HEK293 (cell line): ENCODE data around the gene GPN3.

Experiments
- BCL11B ChIP-seq: fragments of 450-650 bp; formaldehyde crosslinking; IDR thresholded peaks from 2 replicates; pipeline ENCODE4 v1.5.1; 2016; ENCODE audit warnings: low read depth, missing biosample characterization, missing genetic modification characterization
- EGR2 ChIP-seq: fragments of 450-650 bp; formaldehyde crosslinking; IDR thresholded peaks from 2 replicates; pipeline ENCODE4 v1.5.1; 2016; ENCODE audit warnings: low read depth, missing biosample characterization, missing genetic modification characterization
- GLI2 ChIP-seq: fragments of 450-650 bp; formaldehyde crosslinking; IDR thresholded peaks from 2 replicates; pipeline ENCODE4; 2017; ENCODE audit warnings: missing biosample characterization, missing genetic modification characterization, low read depth, borderline replicate concordance
- HOXD13 ChIP-seq: sonication (generic); formaldehyde crosslinking; IDR thresholded peaks from 2 replicates; pipeline ENCODE4 v1.8.0; 2022; ENCODE audit warnings: missing genetic modification reagents, borderline replicate concordance
- KLF10 ChIP-seq: fragments of 450-650 bp; IDR thresholded peaks from 2 replicates; pipeline ENCODE4 v1.5.1; 2018; ENCODE audit warnings: missing biosample characterization, mild to moderate bottlenecking, missing genetic modification characterization
- KLF7 ChIP-seq: fragments of 450-650 bp; formaldehyde crosslinking; IDR thresholded peaks from 2 replicates; pipeline ENCODE4 v1.5.1; 2016; ENCODE audit warnings: missing biosample characterization, missing genetic modification characterization, borderline replicate concordance
- KLF9 ChIP-seq: fragments of 450-650 bp; formaldehyde crosslinking; IDR thresholded peaks from 2 replicates; pipeline ENCODE4 v1.5.1; 2016; ENCODE audit warnings: missing biosample characterization, missing genetic modification characterization, low read depth
- WT1 ChIP-seq: fragments of 450-650 bp; formaldehyde crosslinking; IDR thresholded peaks from 2 replicates; pipeline ENCODE4 v1.5.1; 2016; ENCODE audit warnings: missing biosample characterization, missing genetic modification characterization
- ZBTB17 ChIP-seq: fragments of 450-650 bp; formaldehyde crosslinking; IDR thresholded peaks from 2 replicates; pipeline ENCODE4 v1.5.1; 2016; ENCODE audit warnings: missing biosample characterization, missing genetic modification characterization
- ZBTB21 ChIP-seq: fragments of 450-650 bp; formaldehyde crosslinking; IDR thresholded peaks from 2 replicates; pipeline ENCODE4 v1.5.1; 2017; ENCODE audit warnings: missing biosample characterization, missing genetic modification characterization
- ZEB2 ChIP-seq: fragments of 450-650 bp; formaldehyde crosslinking; IDR thresholded peaks from 2 replicates; pipeline ENCODE4 v1.5.1; 2016; ENCODE audit warnings: missing biosample characterization, missing genetic modification characterization
- ZNF138 ChIP-seq: fragments of 450-650 bp; formaldehyde crosslinking; IDR thresholded peaks from 2 replicates; pipeline ENCODE4 v1.5.1; 2016; ENCODE audit warnings: missing biosample characterization, missing genetic modification characterization, borderline replicate concordance
- ZNF280C ChIP-seq: fragments of 450-650 bp; formaldehyde crosslinking; IDR thresholded peaks from 2 replicates; pipeline ENCODE4 v1.5.1; 2016; ENCODE audit warnings: missing biosample characterization, missing genetic modification characterization
- ZNF391 ChIP-seq: fragments of 450-650 bp; formaldehyde crosslinking; IDR thresholded peaks from 2 replicates; pipeline ENCODE4 v1.5.1; 2016; ENCODE audit warnings: low read depth, missing biosample characterization, missing genetic modification characterization, borderline replicate concordance
- ZNF449 ChIP-seq: fragments of 450-650 bp; formaldehyde crosslinking; IDR thresholded peaks from 2 replicates; pipeline ENCODE4 v1.5.1; 2017; ENCODE audit warnings: missing biosample characterization, mild to moderate bottlenecking, missing genetic modification characterization, moderate library complexity
- ZNF501 ChIP-seq: fragments of 450-650 bp; formaldehyde crosslinking; IDR thresholded peaks from 2 replicates; pipeline ENCODE4 v1.5.1; 2016; ENCODE audit warnings: missing biosample characterization, missing genetic modification characterization
- ZNF518A ChIP-seq: fragments of 450-650 bp; formaldehyde crosslinking; conservative IDR thresholded peaks from 2 replicates; pipeline ENCODE4 v1.5.1; 2016; ENCODE audit warnings: low read depth, missing biosample characterization, missing genetic modification characterization
- ZNF76 ChIP-seq: fragments of 450-650 bp; formaldehyde crosslinking; IDR thresholded peaks from 2 replicates; pipeline ENCODE4; 2016; ENCODE audit warnings: low read depth, missing biosample characterization, missing genetic modification characterization, borderline replicate concordance
- ZNF830 ChIP-seq: fragments of 450-650 bp; IDR thresholded peaks from 2 replicates; pipeline ENCODE4 v1.5.0; 2018; ENCODE audit warnings: missing biosample characterization, missing genetic modification characterization, low read depth, mild to moderate bottlenecking, moderate library complexity
- ZSCAN16 ChIP-seq: fragments of 450-650 bp; formaldehyde crosslinking; IDR thresholded peaks from 2 replicates; pipeline ENCODE4 v1.5.1; 2016; ENCODE audit warnings: missing biosample characterization, missing genetic modification characterization
- TF ChIP-seq, protein P1 (sequence below): IDR thresholded peaks from 2 replicates; pipeline ENCODE4 v1.6.1; 2011; ENCODE audit warnings: mild to moderate bottlenecking, low read depth, low read length, borderline replicate concordance
- TF ChIP-seq, protein P2 (sequence below): fragments of 450-650 bp; formaldehyde crosslinking; IDR thresholded peaks from 2 replicates; pipeline ENCODE4 v1.5.1; 2016; ENCODE audit warnings: missing biosample characterization, missing genetic modification characterization, borderline replicate concordance

The GPN3 gene

GRCh38 chr12:110501752-110502738 is 34.0 kb upstream of the GPN3 start, which contains the start of the genes RAD9B and VPS29 (continued):
- no peak for TF ChIP-seq ZNF280C (tag by site-specific recombination)
- no peak for TF ChIP-seq BCL11B (tag by site-specific recombination)
- peak; percentile 84 for TF ChIP-seq ZEB2 (tag by site-specific recombination)
- peak; percentile 82 for TF ChIP-seq EGR2 (tag by site-specific recombination)
- peak; percentile 73 for TF ChIP-seq ZNF518A (tag by site-specific recombination)
- peak; percentile 89 for TF ChIP-seq ZNF501 (tag by site-specific recombination)
- no peak for TF ChIP-seq ZNF830
- peak; percentile 82; the same call in 1 of the 2 replicates for TF ChIP-seq ZNF449
- no peak; the same call in 1 of the 2 replicates for TF ChIP-seq HOXD13
- TF ChIP-seq, protein P1, sequence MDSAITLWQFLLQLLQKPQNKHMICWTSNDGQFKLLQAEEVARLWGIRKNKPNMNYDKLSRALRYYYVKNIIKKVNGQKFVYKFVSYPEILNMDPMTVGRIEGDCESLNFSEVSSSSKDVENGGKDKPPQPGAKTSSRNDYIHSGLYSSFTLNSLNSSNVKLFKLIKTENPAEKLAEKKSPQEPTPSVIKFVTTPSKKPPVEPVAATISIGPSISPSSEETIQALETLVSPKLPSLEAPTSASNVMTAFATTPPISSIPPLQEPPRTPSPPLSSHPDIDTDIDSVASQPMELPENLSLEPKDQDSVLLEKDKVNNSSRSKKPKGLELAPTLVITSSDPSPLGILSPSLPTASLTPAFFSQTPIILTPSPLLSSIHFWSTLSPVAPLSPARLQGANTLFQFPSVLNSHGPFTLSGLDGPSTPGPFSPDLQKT = no peak
- peak; percentile 69 for TF ChIP-seq KLF7 (tag by site-specific recombination)
- TF ChIP-seq, protein P2, sequence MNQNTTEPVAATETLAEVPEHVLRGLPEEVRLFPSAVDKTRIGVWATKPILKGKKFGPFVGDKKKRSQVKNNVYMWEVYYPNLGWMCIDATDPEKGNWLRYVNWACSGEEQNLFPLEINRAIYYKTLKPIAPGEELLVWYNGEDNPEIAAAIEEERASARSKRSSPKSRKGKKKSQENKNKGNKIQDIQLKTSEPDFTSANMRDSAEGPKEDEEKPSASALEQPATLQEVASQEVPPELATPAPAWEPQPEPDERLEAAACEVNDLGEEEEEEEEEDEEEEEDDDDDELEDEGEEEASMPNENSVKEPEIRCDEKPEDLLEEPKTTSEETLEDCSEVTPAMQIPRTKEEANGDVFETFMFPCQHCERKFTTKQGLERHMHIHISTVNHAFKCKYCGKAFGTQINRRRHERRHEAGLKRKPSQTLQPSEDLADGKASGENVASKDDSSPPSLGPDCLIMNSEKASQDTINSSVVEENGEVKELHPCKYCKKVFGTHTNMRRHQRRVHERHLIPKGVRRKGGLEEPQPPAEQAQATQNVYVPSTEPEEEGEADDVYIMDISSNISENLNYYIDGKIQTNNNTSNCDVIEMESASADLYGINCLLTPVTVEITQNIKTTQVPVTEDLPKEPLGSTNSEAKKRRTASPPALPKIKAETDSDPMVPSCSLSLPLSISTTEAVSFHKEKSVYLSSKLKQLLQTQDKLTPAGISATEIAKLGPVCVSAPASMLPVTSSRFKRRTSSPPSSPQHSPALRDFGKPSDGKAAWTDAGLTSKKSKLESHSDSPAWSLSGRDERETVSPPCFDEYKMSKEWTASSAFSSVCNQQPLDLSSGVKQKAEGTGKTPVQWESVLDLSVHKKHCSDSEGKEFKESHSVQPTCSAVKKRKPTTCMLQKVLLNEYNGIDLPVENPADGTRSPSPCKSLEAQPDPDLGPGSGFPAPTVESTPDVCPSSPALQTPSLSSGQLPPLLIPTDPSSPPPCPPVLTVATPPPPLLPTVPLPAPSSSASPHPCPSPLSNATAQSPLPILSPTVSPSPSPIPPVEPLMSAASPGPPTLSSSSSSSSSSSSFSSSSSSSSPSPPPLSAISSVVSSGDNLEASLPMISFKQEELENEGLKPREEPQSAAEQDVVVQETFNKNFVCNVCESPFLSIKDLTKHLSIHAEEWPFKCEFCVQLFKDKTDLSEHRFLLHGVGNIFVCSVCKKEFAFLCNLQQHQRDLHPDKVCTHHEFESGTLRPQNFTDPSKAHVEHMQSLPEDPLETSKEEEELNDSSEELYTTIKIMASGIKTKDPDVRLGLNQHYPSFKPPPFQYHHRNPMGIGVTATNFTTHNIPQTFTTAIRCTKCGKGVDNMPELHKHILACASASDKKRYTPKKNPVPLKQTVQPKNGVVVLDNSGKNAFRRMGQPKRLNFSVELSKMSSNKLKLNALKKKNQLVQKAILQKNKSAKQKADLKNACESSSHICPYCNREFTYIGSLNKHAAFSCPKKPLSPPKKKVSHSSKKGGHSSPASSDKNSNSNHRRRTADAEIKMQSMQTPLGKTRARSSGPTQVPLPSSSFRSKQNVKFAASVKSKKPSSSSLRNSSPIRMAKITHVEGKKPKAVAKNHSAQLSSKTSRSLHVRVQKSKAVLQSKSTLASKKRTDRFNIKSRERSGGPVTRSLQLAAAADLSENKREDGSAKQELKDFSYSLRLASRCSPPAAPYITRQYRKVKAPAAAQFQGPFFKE (tag by site-specific recombination) = no peak
- TF ChIP-seq ZNF138 = no peak
- TF ChIP-seq ZNF391 (tag by site-specific recombination) = no peak; the same call in 1 of the 2 replicates
- peak; percentile 88 for TF ChIP-seq ZNF76 (tag by site-specific recombination)
- TF ChIP-seq ZSCAN16 (tag by site-specific recombination) = peak; percentile 80
- no peak; the same call in 1 of the 2 replicates for TF ChIP-seq WT1 (tag by site-specific recombination)
- TF ChIP-seq KLF9 (tag by site-specific recombination) = peak; percentile 92
- TF ChIP-seq ZBTB17 (tag by site-specific recombination) = peak; percentile 99
- no peak for TF ChIP-seq GLI2 (tag by site-specific recombination)
- TF ChIP-seq KLF10 (tag by site-specific recombination) = peak; percentile 87
- peak; percentile 70 for TF ChIP-seq ZBTB21
